HG02885 (cell line): ENCODE data around the gene HMGCS2.

ENCODE experiments used
- ATAC-seq: cut with Tn5 transposase; IDR thresholded peaks from one replicate; pipeline ENCODE4 v1.9.1; 2021; ENCODE audit warnings: mild to moderate bottlenecking; ENCODE audit not compliant: unreplicated experiment, poor library complexity

Gene HMGCS2

DNA sequence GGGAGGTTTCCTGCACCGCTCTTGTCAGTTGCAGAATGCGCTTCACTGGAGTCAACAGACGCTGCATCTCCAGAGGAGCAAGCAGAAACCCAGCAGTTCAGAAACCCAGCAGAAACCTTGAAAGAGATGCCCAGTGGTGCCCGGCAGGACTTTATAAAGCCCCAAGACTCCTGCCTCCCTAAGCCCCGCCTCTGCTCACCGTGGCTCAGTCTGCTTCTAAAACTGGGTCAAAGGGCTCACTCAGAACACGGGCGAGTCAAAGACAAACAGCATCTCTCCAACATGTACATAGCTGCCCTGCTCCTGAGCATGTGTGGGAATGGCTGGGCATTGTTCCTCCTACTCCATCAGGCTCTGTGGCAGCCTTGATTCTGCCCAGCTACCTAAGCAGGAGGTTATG is at the start of gene HMGCS2:
Gene HMGCS2 (minus strand): TSS at position 128 of the 400 bp plus-strand sequence. CDS start 61 bp downstream, at position 67.
- ATAC-seq, result no peak

- no peak for ATAC-seq
These were observed 49.5 kb upstream of the HMGCS2 start for GRCh38 chr1:119818181-119818580.

DNA sequence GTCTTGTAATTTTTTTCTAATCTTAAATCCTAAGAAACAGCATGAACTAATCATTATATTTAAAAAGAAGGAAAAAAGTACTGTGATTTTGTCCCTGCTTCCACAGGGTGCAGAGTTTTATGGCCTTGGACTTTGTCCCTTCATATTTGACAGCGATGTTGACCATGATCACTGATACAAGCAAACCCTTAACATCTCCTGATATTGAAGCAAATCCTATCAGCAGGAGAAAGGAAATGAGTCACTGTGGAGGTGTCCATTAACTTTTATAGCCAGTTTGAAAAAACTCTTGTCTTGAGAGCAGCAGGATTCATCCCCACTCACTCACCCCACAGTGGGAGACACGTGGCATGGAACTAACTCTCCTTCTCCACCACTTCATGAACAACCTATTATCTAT is 47.7 kb upstream of the HMGCS2 start:
- ATAC-seq, result no peak

- peak; percentile 42 for ATAC-seq
These were observed 47.2 kb upstream of the HMGCS2 start for GRCh38 chr1:119815928-119816327.

DNA sequence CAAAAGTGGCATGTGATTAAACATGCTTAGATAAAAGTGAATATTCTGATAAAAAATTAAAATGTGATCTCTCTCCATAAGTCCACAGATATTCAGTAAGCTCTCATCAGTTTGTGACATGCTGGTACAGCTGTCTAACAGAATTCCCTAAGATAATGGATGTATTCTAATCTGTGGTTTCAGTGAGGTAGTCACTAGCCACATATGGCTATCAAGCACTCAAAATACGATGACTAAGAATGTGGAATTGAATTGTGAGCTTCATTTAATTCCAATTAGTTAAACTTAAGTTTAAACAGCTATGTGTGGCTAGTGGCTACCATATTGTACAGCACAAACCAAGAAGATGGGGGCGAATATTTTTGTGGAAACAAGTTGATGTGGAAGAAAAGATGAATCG is 46.7 kb upstream of the HMGCS2 start:
- no peak for ATAC-seq

DNA sequence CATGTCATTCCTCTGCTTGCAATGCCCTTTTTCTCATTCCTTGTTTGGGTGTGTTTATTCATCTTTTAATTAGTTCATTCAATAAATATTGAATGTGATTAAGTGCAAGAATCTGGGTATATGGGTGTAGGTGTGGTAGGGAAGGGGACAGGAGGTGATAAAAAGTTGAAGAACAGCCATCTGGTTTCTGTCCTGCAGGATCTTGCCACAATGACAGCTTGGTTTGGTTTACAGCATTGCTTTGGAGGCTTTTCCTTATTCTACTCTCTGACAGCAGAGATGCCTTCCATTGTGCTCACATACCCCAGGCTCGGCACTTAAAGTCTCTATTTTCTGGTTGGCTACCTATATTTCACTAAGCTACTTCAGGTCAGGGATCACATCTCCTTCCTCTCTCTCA is 45.6 kb upstream of the HMGCS2 start:
- no peak for ATAC-seq

DNA sequence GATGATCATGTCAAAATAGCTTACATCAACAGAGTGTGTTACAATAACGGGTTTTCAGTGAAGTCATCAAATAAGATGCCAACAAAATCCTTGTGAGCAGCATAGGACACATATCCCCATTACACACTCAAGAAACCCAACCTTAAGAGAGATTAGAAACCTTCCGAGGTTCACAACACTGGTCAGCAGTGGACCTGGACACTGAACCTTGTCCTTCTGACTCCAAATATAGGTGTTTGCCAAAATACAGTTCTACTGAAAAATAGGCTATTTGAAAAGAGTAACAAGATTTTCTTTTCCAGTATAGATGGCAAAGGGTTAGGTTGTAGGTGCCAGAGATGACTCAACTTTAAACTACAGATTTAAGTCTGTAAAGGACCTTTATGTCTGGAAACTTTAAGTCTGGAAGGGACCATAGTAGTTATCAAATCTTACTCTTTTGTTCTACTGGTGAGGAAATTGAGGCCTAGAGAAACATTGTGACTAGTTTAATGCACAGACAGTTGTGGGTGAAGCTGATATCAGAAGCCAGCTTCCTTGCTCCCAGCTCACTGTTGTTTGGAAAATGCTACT is 43.4 kb upstream of the HMGCS2 start:
- ATAC-seq, result no peak

- no peak for ATAC-seq
These were observed 42.7 kb upstream of the HMGCS2 start, which contains the start of gene REG4 for GRCh38 chr1:119811387-119811786. TSS of gene REG4 (minus strand) at chr1:119811460. CDS start at chr1:119808769, 2,691 bp downstream.

DNA sequence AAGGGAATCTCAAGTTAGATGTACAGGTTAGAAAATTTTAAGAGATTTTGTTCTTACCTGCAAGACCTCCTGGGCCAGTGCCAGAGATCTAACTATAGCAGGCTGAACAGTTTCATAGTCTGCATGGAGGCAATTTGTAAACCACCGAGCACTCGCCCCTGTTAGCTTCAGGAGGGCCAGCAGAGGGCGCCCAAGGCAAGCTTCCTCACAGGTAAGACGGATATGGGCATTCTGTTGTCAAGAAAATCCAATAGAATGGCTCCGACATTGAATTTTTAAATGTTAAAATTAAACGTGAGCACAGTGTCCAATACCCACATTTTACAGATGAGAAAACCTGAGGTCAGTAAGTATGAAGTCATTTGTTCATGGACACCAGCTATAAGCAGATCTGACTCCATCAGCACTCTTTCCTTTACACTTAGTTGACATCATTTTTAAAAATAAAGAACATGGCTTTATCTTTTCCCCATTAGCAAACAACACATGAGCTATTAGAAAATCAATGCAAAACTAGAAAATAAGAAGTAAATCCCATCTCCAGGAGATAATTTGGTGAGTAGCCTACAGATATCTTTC is 40.4 kb upstream of the HMGCS2 start:
- peak; percentile 86 for ATAC-seq

DNA sequence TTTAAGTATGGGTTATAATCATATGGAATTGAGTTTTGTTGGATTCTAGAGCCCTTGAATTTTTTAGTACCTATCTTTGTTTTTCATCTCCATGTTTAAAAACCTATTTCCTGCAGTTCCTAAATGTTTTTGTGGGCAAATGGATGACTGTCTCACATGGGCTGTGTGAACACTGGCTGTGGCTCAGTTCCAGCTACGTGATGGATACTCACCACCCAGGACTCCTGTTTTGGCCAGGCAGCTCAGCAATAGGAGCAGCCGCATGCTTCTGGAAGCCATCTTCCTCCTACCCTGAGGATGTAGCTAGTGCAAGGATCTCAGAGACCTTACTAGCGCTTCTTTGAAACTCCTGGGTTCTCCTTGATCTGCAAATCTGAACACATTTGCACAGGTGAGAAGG is 39.8 kb upstream of the HMGCS2 start:
- no peak for ATAC-seq

DNA sequence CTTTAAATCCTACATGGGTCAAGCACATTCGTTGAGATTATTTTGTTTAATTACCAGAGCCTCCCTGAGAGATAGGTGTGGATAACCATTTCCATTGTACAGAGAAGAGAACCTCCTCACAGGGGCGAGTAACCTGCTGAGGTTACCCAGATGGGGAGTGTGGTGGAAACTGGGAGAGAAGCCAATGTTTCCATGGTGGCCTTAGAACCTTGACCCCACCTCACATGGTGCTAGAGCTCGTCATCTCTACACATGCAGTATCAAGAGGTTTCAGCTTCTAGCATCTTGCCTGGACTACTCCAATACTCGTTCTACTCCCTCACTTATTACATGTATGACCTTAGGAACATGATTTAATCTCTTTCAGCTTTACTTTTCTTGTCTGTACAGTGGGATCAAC is 37.8 kb upstream of the HMGCS2 start:
- no peak for ATAC-seq

GRCh38 chr1:119805746-119806145 is 37.0 kb upstream of the HMGCS2 start:
- ATAC-seq, result no peak

DNA sequence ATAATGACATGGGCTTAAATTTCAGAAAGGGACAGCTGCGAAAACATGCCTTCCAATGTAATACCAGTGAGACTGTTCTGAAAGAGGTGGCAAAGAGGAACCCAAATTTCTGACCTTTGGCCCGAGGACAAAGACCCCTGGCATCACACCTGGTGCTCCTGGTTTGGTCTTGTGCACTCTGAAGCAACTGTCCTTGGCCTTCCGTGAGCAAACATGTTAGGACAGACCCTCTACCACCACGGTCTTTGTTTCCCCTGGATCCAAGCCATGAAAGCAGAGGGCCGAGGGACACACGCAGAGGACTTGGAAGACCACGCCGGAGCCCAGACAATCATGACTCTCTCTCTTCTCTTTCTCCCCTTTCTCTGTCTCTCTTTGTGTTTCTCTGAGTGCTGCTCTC is 36.5 kb upstream of the HMGCS2 start:
- ATAC-seq, result no peak

- no peak for ATAC-seq
These were observed 31.0 kb upstream of the HMGCS2 start for GRCh38 chr1:119799599-119800177.

- no peak for ATAC-seq
These were observed 30.3 kb upstream of the HMGCS2 start for GRCh38 chr1:119799003-119799402.

DNA sequence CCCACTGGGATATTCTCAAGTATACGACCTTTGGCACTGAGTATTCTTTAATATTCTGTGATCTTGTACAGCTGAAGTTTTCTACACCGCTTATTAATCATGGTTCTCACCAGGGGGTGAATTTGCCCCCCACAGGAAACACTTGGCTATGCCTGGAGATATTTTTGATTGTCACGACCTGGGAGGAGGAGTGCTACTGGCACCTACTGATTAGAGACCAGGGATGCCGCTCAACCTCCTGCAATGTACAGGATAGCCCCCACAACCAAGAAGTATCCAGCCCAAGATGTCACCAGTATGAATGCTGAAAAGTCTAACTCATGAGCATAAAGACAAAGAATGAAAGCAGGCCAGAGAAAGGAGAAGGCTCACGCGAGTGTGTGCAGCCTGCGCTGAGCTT is 28.9 kb upstream of the HMGCS2 start:
- no peak for ATAC-seq

- no peak for ATAC-seq
These were observed 28.5 kb upstream of the HMGCS2 start for GRCh38 chr1:119797162-119797561.

DNA sequence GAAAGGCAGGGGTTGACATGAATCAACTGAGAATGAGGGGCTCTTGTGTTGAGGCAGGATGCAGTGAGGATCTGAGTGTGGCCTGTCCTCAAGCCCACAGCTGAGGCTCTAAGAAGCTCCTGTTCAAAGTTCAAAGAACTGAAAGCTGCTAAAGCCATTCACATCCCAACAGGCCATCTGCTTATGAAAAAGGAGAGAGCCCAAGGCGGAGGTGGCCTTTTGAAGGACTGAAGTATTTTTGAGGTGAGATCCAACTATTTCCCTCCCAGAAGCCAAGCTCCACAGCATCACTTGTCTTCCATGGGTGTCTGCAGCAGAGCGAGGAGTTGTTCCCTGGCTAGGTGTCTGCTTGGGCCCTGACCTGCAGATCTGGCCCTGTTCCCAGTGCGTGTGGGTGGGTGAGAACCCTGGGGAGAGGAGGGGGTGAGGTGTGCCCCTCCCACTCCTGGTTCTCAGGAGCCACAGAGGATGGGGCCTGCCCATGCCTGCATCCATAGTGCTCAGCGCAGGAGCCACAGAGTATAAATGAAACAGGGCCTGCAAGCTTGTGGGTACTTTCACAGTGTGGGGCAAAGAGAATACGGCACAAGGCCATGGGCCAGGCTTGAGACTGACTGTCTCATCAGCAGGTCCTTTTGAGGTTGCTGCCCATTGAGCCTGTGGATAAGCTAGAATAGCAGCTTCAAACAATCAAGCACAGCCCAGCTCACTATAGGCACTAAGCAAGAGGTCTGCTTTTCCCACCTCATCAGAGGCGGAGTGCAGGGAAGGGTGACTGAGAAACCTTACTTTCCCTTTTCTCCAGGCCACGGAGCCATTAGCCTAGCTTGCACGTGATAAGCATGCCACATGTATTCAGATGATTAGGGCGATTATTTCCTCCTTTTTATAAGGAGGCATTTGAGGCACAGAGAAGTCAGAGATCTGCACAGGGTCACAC is 26.8 kb upstream of the HMGCS2 start:
- ATAC-seq, result no peak

DNA sequence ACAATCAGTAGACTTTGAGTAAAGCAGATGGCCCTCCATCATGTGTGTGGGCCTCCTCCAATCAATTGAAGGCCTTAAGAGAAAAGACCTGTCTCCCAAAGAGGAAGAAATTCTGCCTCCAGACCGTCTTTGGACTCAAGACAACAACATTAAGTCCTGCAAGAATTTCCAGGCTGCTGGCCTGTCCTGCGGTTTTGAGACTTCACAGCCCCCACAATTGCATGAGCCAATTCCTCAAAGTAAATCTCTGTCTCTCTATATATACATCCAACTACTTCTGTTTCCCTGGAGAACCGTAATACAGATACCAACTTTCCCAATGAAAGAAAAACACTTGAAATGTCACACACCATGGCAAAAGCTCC is 26.2 kb upstream of the HMGCS2 start:
- no peak for ATAC-seq

- ATAC-seq, result no peak
These were observed 25.6 kb upstream of the HMGCS2 start for GRCh38 chr1:119794230-119794875.

GRCh38 chr1:119791377-119791776 is 22.7 kb upstream of the HMGCS2 start:
- ATAC-seq, result no peak
